Endothelial cell (in vitro differentiated cells): ENCODE results near the gene STXBP3. TPM values are rescaled to one million over a fixed set of nuclear protein-coding genes. Genes with fewer than 3 reads are reported as not detected.

ENCODE experiments used
- DNase-seq: peaks from one replicate; pipeline ENCODE4 v3.0.0; 2021; ENCODE audit warnings: low spot score
- H3K27ac Mint-ChIP-seq: one replicate; pipeline ENCODE4 v1.8.0; 2021; ENCODE audit warnings: mixed read lengths, inconsistent platforms; ENCODE audit not compliant: unreplicated experiment
- H3K27me3 Mint-ChIP-seq: one replicate; pipeline ENCODE4 v1.8.0; 2021; ENCODE audit warnings: mild to moderate bottlenecking, moderate library complexity, mixed read lengths, inconsistent platforms; ENCODE audit not compliant: unreplicated experiment
- H3K36me3 Mint-ChIP-seq: one replicate; pipeline ENCODE4 v1.8.0; 2021; ENCODE audit warnings: mild to moderate bottlenecking, low read depth, mixed read lengths, inconsistent platforms; ENCODE audit not compliant: unreplicated experiment
- H3K4me1 Mint-ChIP-seq: one replicate; pipeline ENCODE4 v1.8.0; 2021; ENCODE audit warnings: mild to moderate bottlenecking, mixed read lengths, inconsistent platforms; ENCODE audit not compliant: unreplicated experiment
- H3K4me3 Mint-ChIP-seq: one replicate; pipeline ENCODE4 v1.8.0; 2021; ENCODE audit warnings: mild to moderate bottlenecking, mixed read lengths, inconsistent platforms; ENCODE audit not compliant: unreplicated experiment
- H3K9me3 Mint-ChIP-seq: one replicate; pipeline ENCODE4 v1.8.0; 2021; ENCODE audit warnings: mixed read lengths, inconsistent platforms; ENCODE audit not compliant: unreplicated experiment
- CTCF ChIP-seq: fragments of 200-600 bp; sonication (generic); IDR thresholded peaks from one replicate; pipeline ENCODE4 v1.5.0; 2021; ENCODE audit warnings: antibody characterized with exemption; ENCODE audit not compliant: unreplicated experiment
- total RNA-seq: library from RNA; stranded (reverse); fragmentation: NEBNext Ultra II Directional; extraction: Animal tissue kit (Norgen Biotek cat#: 25700); gene quantifications from one replicate; pipeline ENCODE4 v1.2.1, GENCODE V29; 2021; ENCODE audit not compliant: unreplicated experiment

The STXBP3 gene
- total RNA-seq, 1 donor from 2014 or later, result 44.8 TPM

- Mint-ChIP-seq H3K4me1 (peaks cover 6% of the 10 kb centered on the region), H3K9me3 (peaks cover 19% of the 10 kb centered on the region), H3K27ac (no peak overlapping the region), H3K27me3 (no peaks in the 10 kb centered on the region), H3K36me3 (peaks cover 75% of the 10 kb centered on the region), H3K4me3 (peak overlapping the region; percentile 84)
- no peak for TF ChIP-seq CTCF
- DNase-seq, result no peak
Measured at GRCh38 chr1:108785264-108785663, 38.8 kb downstream of the STXBP3 start.

- peaks cover 81% of the 10 kb centered on the region for H3K36me3 Mint-ChIP-seq
- peaks cover 19% of the 10 kb centered on the region for H3K9me3 Mint-ChIP-seq
- H3K27ac Mint-ChIP-seq, result no peak overlapping the region
- peaks cover 4% of the 10 kb centered on the region for H3K4me1 Mint-ChIP-seq
- H3K27me3 Mint-ChIP-seq, result no peaks in the 10 kb centered on the region
- DNase-seq, result no peak
- TF ChIP-seq CTCF, result no peak
- peak overlapping the region; percentile 84 for H3K4me3 Mint-ChIP-seq
Measured at GRCh38 chr1:108785880-108786279, 39.4 kb downstream of the STXBP3 start.

GRCh38 chr1:108791790-108792189 lies 45.3 kb downstream of the STXBP3 start:
- no peak for DNase-seq
- Mint-ChIP-seq H3K27me3 (no peaks in the 10 kb centered on the region), H3K27ac (no peak overlapping the region), H3K4me3 (peak overlapping the region; percentile 72), H3K36me3 (peaks cover 59% of the 10 kb centered on the region), H3K9me3 (no peaks in the 10 kb centered on the region), H3K4me1 (no peaks in the 10 kb centered on the region)
- TF ChIP-seq CTCF, result no peak

- Mint-ChIP-seq H3K4me1 (no peaks in the 10 kb centered on the region), H3K27me3 (no peaks in the 10 kb centered on the region)
Measured at GRCh38 chr1:108792420-108792819, 45.9 kb downstream of the STXBP3 start.

GRCh38 chr1:108799001-108799400 lies 52.5 kb downstream of the STXBP3 start:
- no peaks in the 10 kb centered on the region for H3K9me3 Mint-ChIP-seq
- H3K27me3 Mint-ChIP-seq, result no peaks in the 10 kb centered on the region
- DNase-seq, result no peak
- no peaks in the 10 kb centered on the region for H3K4me1 Mint-ChIP-seq
- H3K36me3 Mint-ChIP-seq, result peaks cover 30% of the 10 kb centered on the region
- TF ChIP-seq CTCF, result no peak
- no peak overlapping the region for H3K27ac Mint-ChIP-seq
- H3K4me3 Mint-ChIP-seq, result no peak overlapping the region

More at GRCh38 chr1:108792420-108792819, 45.9 kb downstream of the STXBP3 start:
- no peak for TF ChIP-seq CTCF
- Mint-ChIP-seq H3K4me3 (peak overlapping the region; percentile 17), H3K27ac (no peak overlapping the region), H3K9me3 (no peaks in the 10 kb centered on the region), H3K36me3 (peaks cover 54% of the 10 kb centered on the region)
- no peak for DNase-seq
